Astrocyte (in vitro differentiated cells and primary cell): ENCODE measurements around the gene PIM3. TPM values are rescaled to one million over a fixed set of nuclear protein-coding genes. Genes with fewer than 3 reads are reported as not detected.
"Not testable (repeated sequence)": the region's sequence is repeated elsewhere in the genome, so short reads cannot be mapped to it uniquely, and the experiment has no call there.

Source experiments
- DNase-seq: peaks from one replicate; pipeline ENCODE4 v3.0.0-alpha.2; 2010; ENCODE audit warnings: low read depth
- FAIRE-seq: peaks from 2 replicates; lab custom pipeline; 2011; peaks lifted over from hg19 to GRCh38; lab: Jason Lieb, UNC
- H2AFZ ChIP-seq: 2 replicates; pipeline ENCODE4 v1.6.0; 2012; ENCODE audit warnings: low read depth, low read length, inconsistent platforms
- H3K27ac ChIP-seq: 2 replicates; pipeline ENCODE4 v1.5.1; 2011; ENCODE audit warnings: low read depth, low read length, inconsistent platforms
- H3K27me3 ChIP-seq: 2 replicates; pipeline ENCODE4 v1.6.0; 2011; ENCODE audit warnings: low read length, inconsistent platforms; ENCODE audit not compliant: insufficient read depth
- H3K36me3 ChIP-seq: 2 replicates; pipeline ENCODE4 v1.5.1; 2011; ENCODE audit warnings: low read length, inconsistent platforms; ENCODE audit not compliant: insufficient read depth
- H3K4me1 ChIP-seq: 2 replicates; pipeline ENCODE4 v1.5.1; 2011; ENCODE audit warnings: low read length, inconsistent platforms; ENCODE audit not compliant: insufficient read depth
- H3K4me2 ChIP-seq: 2 replicates; pipeline ENCODE4 v1.6.0; 2012; ENCODE audit warnings: low read length, inconsistent platforms
- H3K4me3 ChIP-seq: 2 replicates; pipeline ENCODE4 v1.5.1; 2011; ENCODE audit warnings: low read depth, mild to moderate bottlenecking, low read length, inconsistent platforms; ENCODE audit not compliant: insufficient read depth
- H3K79me2 ChIP-seq: 2 replicates; pipeline ENCODE4 v1.6.0; 2012; ENCODE audit warnings: mild to moderate bottlenecking, low read length, inconsistent platforms; ENCODE audit not compliant: insufficient read depth
- H3K9ac ChIP-seq: 2 replicates; pipeline ENCODE4 v1.6.0; 2012; ENCODE audit warnings: mild to moderate bottlenecking, low read length, inconsistent platforms
- H3K9me3 ChIP-seq: 2 replicates; pipeline ENCODE4 v1.5.1; 2012; ENCODE audit warnings: low read depth, mild to moderate bottlenecking, low read length, inconsistent platforms; ENCODE audit not compliant: insufficient read depth
- H4K20me1 ChIP-seq: 2 replicates; pipeline ENCODE4 v1.6.0; 2012; ENCODE audit warnings: low read length, inconsistent platforms; ENCODE audit not compliant: insufficient read depth
- H3K27ac Mint-ChIP-seq: one replicate; pipeline ENCODE4 v1.8.0; 2021; ENCODE audit warnings: mild to moderate bottlenecking, mixed read lengths; ENCODE audit not compliant: unreplicated experiment
- H3K27me3 Mint-ChIP-seq: one replicate; pipeline ENCODE4 v1.8.0; 2021; ENCODE audit warnings: low read depth, mixed read lengths; ENCODE audit not compliant: unreplicated experiment
- H3K36me3 Mint-ChIP-seq: one replicate; pipeline ENCODE4 v1.8.0; 2021; ENCODE audit warnings: low read depth, mixed read lengths; ENCODE audit not compliant: unreplicated experiment
- H3K4me1 Mint-ChIP-seq: one replicate; pipeline ENCODE4 v1.8.0; 2021; ENCODE audit warnings: low read depth, mixed read lengths; ENCODE audit not compliant: unreplicated experiment
- H3K4me3 Mint-ChIP-seq: one replicate; pipeline ENCODE4 v1.8.0; 2021; ENCODE audit warnings: mild to moderate bottlenecking, moderate library complexity, mixed read lengths; ENCODE audit not compliant: unreplicated experiment
- H3K9me3 Mint-ChIP-seq: one replicate; pipeline ENCODE4 v1.8.0; 2021; ENCODE audit warnings: mild to moderate bottlenecking, mixed read lengths; ENCODE audit not compliant: unreplicated experiment
- CTCF ChIP-seq: IDR thresholded peaks from 2 replicates; pipeline ENCODE4 v1.5.1; 2011; ENCODE audit warnings: low read depth, mild to moderate bottlenecking, inconsistent platforms, low read length, moderate library complexity; ENCODE audit not compliant: insufficient read depth
- EZH2 ChIP-seq: IDR thresholded peaks from 2 replicates; pipeline ENCODE4 v1.6.1; 2012; ENCODE audit warnings: mild to moderate bottlenecking, low read length, inconsistent platforms; ENCODE audit not compliant: insufficient read depth
- total RNA-seq: library from RNA; stranded (reverse); gene quantifications from 2 replicates; pipeline ENCODE4 v1.2.1, GENCODE V29; 2021

PIM3 gene
- total RNA-seq, 1 donor from 2014 or later, result 15.5 TPM

DNA sequence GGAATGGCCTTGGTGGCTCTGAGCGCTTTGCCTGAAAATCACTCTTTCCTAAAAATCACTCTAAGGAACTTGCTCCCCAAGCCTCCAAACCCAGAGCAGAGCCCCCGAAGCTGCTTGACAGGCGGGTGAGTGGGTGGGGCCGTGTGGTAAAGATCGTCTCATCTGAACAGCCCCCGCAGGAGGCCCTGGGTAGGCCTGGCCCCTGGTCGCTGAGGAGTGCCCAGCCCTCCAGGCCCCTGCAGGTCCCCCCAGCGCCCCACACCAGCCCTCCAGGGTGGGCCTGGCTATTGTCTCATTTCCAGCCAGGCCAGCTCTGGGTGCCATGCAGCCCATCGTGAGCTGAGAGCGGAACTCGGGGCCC is 17.2 kb upstream of the PIM3 start:
- H3K27ac ChIP-seq, result no peak overlapping the region
- FAIRE-seq (no peak), DNase-seq (no peak)
- no peaks in the 10 kb centered on the region for H3K36me3 ChIP-seq
- no peaks in the 10 kb centered on the region for H4K20me1 ChIP-seq
- TF ChIP-seq EZH2, result no peak
- no peak for TF ChIP-seq CTCF
- Mint-ChIP-seq H3K4me1 (peaks cover 2% of the 10 kb centered on the region), H3K36me3 (no peaks in the 10 kb centered on the region), H3K9me3 (peaks cover 2% of the 10 kb centered on the region), H3K4me3 (no peak overlapping the region), H3K27ac (no peak overlapping the region), H3K27me3 (peaks cover 6% of the 10 kb centered on the region)
- H3K9me3 ChIP-seq, result no peaks in the 10 kb centered on the region
- H3K27me3 ChIP-seq, result no peaks in the 10 kb centered on the region
- no peaks in the 10 kb centered on the region for H3K4me1 ChIP-seq
- H2AFZ ChIP-seq, result no peak overlapping the region
- no peak overlapping the region for H3K9ac ChIP-seq
- H3K4me3 ChIP-seq, result no peak overlapping the region
- no peaks in the 10 kb centered on the region for H3K79me2 ChIP-seq
- H3K4me2 ChIP-seq, result no peak overlapping the region

GRCh38 chr22:49943771-49944398 is 16.7 kb upstream of the PIM3 start:
- Mint-ChIP-seq H3K27ac (no peak overlapping the region), H3K4me3 (no peak overlapping the region), H3K27me3 (peaks cover 6% of the 10 kb centered on the region), H3K4me1 (peaks cover 2% of the 10 kb centered on the region), H3K36me3 (no peaks in the 10 kb centered on the region), H3K9me3 (peaks cover 2% of the 10 kb centered on the region)
- no peak overlapping the region for H2AFZ ChIP-seq
- TF ChIP-seq CTCF, result no peak
- no peak for TF ChIP-seq EZH2
- no peaks in the 10 kb centered on the region for H3K79me2 ChIP-seq
- no peak for FAIRE-seq
- no peaks in the 10 kb centered on the region for H3K4me1 ChIP-seq
- H3K4me2 ChIP-seq, result no peak overlapping the region
- no peaks in the 10 kb centered on the region for H3K27me3 ChIP-seq
- H3K27ac ChIP-seq, result no peak overlapping the region
- H3K36me3 ChIP-seq, result no peaks in the 10 kb centered on the region
- H4K20me1 ChIP-seq, result no peaks in the 10 kb centered on the region
- H3K9ac ChIP-seq, result no peak overlapping the region
- no peaks in the 10 kb centered on the region for H3K9me3 ChIP-seq
- no peak for DNase-seq
- H3K4me3 ChIP-seq, result no peak overlapping the region

DNA sequence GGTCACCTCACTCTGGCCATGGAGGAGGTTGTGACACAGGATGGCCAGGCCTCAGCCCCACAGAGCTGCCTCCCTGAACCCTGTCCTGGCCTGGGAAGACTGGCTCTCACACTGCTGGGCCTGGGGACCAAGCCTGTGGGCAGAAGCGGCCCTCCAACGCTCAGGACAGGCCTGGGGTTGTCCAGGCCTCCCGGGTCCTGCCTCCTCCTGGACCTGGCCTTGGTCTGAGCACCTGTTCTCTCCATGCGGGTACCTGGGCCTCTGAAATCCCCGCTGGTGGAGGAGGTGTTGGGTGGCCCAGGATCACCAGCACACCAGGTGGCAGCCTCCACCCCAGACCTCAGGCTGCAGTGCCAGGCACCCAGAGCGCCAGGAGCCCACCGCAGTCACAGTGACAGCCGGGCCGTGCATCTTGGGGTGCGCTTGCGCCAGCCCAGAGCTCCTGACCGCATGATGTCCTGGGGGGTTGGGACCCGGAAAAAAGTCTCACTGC is 16.1 kb upstream of the PIM3 start:
- Mint-ChIP-seq H3K36me3 (no peaks in the 10 kb centered on the region), H3K27me3 (peaks cover 6% of the 10 kb centered on the region), H3K4me3 (no peak overlapping the region), H3K9me3 (peaks cover under 1% of the 10 kb centered on the region), H3K27ac (no peak overlapping the region), H3K4me1 (peaks cover 2% of the 10 kb centered on the region)
- no peaks in the 10 kb centered on the region for H3K27me3 ChIP-seq
- no peak overlapping the region for H3K4me2 ChIP-seq
- H3K36me3 ChIP-seq, result no peaks in the 10 kb centered on the region
- no peak overlapping the region for H2AFZ ChIP-seq
- no peaks in the 10 kb centered on the region for H3K9me3 ChIP-seq
- FAIRE-seq, result no peak
- no peaks in the 10 kb centered on the region for H3K79me2 ChIP-seq
- no peaks in the 10 kb centered on the region for H4K20me1 ChIP-seq
- no peak for DNase-seq
- no peak overlapping the region for H3K27ac ChIP-seq
- no peak for TF ChIP-seq EZH2
- TF ChIP-seq CTCF, result no peak
- no peak overlapping the region for H3K9ac ChIP-seq
- no peak overlapping the region for H3K4me3 ChIP-seq
- H3K4me1 ChIP-seq, result no peaks in the 10 kb centered on the region

- H3K27ac ChIP-seq, H3K27ac Mint-ChIP-seq, H3K4me3 Mint-ChIP-seq: not testable (repeated sequence)
These were observed 15.4 kb upstream of the PIM3 start for GRCh38 chr22:49945042-49945794.

More at GRCh38 chr22:49945042-49945794, 15.4 kb upstream of the PIM3 start:
- not testable (repeated sequence) for H3K36me3 ChIP-seq, H3K4me3 ChIP-seq, H3K4me1 ChIP-seq, DNase-seq, H3K79me2 ChIP-seq, H3K27me3 ChIP-seq, H3K4me2 ChIP-seq, H4K20me1 ChIP-seq, H3K9me3 ChIP-seq, H2AFZ ChIP-seq, H3K9ac ChIP-seq, H3K36me3 Mint-ChIP-seq, H3K27me3 Mint-ChIP-seq, H3K9me3 Mint-ChIP-seq, FAIRE-seq, H3K4me1 Mint-ChIP-seq
